ENCODE results near the gene UNC80.
"Not testable (repeated sequence)": the region's sequence is repeated elsewhere in the genome, so short reads cannot be mapped to it uniquely, and the experiment has no call there.

The UNC80 gene, protein sequence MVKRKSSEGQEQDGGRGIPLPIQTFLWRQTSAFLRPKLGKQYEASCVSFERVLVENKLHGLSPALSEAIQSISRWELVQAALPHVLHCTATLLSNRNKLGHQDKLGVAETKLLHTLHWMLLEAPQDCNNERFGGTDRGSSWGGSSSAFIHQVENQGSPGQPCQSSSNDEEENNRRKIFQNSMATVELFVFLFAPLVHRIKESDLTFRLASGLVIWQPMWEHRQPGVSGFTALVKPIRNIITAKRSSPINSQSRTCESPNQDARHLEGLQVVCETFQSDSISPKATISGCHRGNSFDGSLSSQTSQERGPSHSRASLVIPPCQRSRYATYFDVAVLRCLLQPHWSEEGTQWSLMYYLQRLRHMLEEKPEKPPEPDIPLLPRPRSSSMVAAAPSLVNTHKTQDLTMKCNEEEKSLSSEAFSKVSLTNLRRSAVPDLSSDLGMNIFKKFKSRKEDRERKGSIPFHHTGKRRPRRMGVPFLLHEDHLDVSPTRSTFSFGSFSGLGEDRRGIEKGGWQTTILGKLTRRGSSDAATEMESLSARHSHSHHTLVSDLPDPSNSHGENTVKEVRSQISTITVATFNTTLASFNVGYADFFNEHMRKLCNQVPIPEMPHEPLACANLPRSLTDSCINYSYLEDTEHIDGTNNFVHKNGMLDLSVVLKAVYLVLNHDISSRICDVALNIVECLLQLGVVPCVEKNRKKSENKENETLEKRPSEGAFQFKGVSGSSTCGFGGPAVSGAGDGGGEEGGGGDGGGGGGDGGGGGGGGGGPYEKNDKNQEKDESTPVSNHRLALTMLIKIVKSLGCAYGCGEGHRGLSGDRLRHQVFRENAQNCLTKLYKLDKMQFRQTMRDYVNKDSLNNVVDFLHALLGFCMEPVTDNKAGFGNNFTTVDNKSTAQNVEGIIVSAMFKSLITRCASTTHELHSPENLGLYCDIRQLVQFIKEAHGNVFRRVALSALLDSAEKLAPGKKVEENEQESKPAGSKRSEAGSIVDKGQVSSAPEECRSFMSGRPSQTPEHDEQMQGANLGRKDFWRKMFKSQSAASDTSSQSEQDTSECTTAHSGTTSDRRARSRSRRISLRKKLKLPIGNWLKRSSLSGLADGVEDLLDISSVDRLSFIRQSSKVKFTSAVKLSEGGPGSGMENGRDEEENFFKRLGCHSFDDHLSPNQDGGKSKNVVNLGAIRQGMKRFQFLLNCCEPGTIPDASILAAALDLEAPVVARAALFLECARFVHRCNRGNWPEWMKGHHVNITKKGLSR (N-terminal part only)

DNA sequence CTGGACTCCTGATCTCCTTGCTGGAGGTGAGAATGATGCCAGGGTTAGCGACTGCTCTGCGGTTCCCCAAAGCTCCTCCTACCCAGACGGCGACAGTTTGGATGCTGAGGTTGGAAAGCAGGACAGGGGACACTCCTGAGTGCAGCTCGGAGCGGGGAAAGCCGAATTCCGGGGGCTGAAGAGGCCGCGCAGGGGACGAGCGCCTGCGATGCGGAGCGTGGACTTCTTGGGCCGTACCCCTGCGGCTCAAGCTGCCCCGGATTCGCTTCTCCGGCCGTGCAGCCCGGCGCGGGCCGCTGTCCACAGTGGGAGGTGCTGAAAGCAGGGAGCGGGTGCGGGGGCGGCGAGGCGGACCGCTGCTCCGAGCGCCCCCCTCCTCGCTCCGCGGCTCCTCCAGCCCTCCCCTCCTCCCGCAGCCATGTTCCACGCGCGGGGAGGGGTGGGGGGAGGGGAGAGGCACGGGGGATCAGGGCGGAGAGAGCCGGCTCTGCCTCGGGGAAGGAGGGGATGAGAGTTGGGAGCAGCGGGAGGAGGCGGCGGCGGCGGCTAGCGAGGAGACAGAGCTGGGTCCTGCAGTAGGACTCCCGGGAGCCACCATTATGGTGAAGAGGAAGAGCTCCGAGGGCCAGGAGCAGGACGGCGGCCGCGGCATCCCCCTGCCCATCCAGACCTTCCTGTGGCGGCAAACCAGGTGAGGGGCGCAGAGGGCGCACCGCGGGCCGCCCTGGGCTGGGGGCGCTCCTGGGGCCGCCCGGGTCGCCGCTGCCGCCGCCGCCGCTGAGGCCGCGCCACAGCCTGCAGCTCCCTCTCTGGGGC, at the start of gene UNC80:
Gene UNC80 (plus strand): TSS at position 359 of the 816 bp plus-strand sequence. CDS start 241 bp downstream, at position 600.
- peak; percentile 85 for DNase-seq (ENCODE audit: low read depth, low spot score)

DNA sequence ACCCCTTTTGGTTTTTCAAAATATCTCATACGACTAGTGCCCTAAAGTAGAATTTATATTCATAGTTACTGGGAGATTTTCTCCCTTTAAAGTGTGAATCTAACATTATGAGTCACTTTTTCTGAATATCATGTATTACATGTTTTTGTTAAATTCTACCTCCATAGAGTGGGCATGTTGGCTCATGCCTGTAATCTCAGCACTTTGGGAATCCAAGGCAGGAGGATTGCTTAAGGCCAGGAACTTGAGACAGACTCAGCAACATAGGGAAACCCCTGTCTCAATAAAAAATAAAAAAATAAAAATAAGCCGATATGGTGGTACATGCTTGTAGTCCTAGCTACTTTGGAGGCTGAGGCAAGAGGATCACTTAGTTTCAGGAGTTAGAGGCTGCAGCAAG, 45.3 kb upstream of the UNC80 start:
- DNase-seq (ENCODE audit: low read depth, low spot score), result no peak

- DNase-seq (ENCODE audit: low read depth, low spot score), result no peak
Observed at GRCh38 chr2:209727077-209727476, 44.6 kb upstream of the UNC80 start.

DNA sequence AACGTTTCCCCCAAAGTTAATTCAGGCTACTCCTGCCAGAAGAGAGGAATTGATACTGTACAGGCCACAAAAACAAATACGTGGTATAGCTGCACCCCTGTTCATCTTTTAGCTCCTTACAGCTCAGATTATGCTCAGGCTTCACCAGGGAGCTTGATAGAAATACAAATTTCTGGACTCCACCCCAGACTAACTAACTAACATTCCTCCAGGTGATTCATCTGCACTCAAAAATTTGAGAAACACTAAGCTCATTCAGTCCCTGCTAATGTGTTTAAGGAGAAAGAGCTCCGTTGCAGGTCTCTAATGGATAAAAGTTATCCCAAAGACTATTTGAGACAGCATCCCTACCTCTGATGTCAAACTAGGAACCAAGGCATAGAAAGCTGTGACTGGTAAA, 36.8 kb upstream of the UNC80 start:
- no peak for DNase-seq (ENCODE audit: low read depth, low spot score)

DNA sequence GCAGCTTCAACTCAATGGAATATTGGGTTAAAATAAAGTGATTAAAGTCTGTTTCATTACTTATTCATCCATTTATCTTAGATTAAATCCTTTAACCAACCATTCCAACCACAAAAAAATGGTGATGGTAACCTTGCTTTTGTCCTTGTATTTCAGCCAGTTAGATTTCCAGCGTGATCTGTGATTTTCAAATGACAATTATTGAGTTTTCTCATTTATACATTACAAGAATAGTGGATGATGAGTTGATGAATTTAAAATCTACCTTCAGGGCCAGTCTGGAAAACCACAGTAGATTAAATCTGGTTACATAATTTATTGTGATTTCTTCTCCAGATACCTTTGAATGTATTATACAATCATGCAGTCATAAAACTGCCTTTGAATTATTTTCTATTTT, 29.7 kb upstream of the UNC80 start:
- DNase-seq (ENCODE audit: low read depth, low spot score), result no peak

DNA sequence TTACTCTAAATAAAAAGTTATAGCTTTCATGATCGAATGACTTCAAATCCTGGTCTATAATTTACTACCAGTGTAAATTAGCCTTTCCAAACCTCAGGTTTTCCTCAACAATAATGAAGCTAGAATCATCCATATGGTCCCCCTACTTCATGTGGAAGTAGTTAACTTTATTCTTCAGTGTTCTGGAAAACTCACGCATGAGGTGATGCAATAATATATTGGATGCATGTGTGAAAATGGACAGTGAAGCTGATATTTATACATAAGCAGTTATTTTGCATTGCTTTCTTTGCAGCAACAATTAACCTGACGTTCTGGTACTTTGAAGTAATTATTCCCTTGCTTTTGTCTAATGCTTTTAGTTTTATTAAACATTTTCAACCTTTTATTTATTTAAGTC, 18.6 kb upstream of the UNC80 start:
- DNase-seq (ENCODE audit: low read depth, low spot score), result no peak

DNA sequence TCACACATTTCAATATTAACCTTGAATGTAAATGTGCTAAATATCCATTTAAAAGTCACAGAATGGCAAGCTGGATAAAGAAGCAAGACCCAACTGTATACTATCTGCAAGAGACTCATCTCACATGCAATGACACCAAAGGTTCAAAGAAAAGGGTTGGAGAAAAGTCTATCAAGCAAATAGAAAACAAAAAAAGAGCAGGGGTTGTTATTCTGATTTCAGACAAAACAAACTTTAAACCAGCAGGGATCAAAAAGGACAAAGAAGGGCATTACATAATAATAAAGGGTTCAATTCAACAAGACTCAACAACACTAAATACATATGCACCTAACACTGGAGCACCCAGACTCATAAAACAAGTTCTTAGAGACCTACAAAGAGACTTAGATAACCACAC, 14.5 kb upstream of the UNC80 start:
- peak; percentile 5 for DNase-seq (ENCODE audit: low read depth, low spot score)

DNA sequence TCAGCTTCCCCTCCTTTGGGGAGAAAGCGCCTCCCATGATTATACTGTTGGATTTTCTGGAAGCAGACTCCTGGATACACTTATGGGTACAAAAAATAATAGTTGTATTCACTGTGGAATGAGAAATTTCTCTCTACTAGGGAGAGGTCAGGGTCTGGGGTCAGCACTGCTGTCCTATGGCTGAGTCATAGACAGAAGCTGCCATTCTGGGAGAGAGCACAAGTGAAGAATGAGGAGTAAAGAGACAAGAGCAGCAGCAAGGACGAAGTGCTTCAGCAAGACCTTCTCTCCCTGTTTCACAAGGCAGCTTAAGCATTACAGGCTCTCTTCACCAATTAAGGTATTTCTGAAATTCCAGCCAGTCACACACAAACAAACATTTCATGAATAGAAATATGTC, 10.1 kb upstream of the UNC80 start:
- no peak for DNase-seq (ENCODE audit: low read depth, low spot score)

GRCh38 chr2:209762563-209762962, 9.1 kb upstream of the UNC80 start:
- no peak for DNase-seq (ENCODE audit: low read depth, low spot score)

- DNase-seq (ENCODE audit: low read depth, low spot score), result no peak
Observed at GRCh38 chr2:209763106-209763505, 8.5 kb upstream of the UNC80 start.

DNA sequence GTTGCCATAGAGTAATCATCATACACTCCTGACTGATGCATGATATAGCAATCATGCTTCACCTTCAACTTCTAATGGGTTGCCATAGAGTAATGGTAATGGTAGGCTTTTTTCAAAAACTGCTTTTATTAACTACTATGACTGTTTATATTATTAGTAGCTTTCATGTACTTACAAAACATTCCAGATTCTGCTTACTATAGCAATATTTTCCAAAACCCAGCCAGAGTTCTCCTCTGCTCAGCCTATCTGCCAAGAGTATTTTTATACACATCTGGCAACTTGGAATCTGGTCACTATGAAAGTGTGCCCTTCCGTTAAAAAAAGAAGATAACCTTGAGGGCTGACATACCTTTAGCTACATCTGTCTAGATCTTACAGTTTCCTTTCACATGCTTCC, 5.0 kb upstream of the UNC80 start:
- no peak for DNase-seq (ENCODE audit: low read depth, low spot score)

DNA sequence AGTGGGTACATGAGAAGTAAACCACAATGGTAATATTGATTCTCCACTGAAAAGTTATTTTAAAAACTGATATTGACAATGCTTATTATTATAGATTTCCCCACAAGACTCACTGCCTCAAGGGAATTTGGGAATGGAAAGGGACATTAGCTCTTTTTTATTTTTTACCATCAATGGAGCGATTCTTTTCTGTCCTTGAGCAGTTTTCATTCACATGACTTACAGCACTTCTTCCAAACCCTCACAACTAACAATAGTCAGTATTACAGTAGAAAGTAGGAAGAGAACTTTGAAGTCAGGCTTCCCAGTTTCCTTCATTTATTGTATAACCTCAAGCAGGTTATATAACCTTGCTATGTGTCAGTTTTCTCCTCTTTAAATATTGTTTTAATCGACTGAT, 4.3 kb upstream of the UNC80 start:
- DNase-seq (ENCODE audit: low read depth, low spot score), result no peak

GRCh38 chr2:209768557-209768956, 3.1 kb upstream of the UNC80 start:
- no peak for DNase-seq (ENCODE audit: low read depth, low spot score)

DNA sequence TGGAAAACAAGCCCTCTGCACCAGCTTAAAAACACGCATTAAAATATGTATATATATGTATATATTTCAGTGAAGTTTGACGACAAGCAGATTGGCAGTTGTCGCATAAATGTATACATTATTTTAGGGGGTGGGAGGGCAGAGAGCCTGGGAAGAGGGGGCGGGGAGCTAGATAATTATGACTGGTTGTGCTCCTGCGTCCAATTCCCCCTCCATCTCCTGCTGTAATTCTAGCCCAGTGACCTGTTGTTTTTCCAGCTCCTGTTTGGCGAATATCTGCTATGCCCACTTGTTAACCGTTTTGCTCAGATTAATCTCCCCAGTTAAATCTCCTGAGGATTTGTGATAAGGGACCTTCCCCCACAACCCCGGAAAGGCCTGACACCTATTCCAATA, 656 bp downstream of the UNC80 start:
- DNase-seq (ENCODE audit: low read depth, low spot score), result no peak

GRCh38 chr2:209773377-209773776, 1.7 kb downstream of the UNC80 start:
- no peak for DNase-seq (ENCODE audit: low read depth, low spot score)

- DNase-seq (ENCODE audit: low read depth, low spot score), result no peak
Observed at GRCh38 chr2:209787416-209787815, 15.8 kb downstream of the UNC80 start.

DNA sequence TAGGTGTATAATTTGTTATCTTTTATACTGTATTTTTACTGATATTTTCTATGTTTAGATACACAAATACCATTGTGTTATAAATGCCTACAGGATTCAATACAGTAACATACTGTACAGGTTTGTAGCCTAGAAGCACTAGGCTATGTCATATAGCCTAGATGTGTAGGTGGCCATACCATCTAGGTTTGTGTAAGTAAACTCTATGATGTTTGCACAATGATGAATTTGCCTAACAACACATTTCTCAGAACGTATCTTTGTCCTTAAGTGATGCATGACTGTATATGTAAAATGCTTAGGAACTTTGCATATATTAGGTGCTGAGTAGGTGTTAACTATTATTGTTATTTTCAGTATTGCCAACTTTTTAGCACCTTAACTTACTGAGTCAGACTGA, 17.3 kb downstream of the UNC80 start:
- DNase-seq (ENCODE audit: low read depth, low spot score), result no peak

DNA sequence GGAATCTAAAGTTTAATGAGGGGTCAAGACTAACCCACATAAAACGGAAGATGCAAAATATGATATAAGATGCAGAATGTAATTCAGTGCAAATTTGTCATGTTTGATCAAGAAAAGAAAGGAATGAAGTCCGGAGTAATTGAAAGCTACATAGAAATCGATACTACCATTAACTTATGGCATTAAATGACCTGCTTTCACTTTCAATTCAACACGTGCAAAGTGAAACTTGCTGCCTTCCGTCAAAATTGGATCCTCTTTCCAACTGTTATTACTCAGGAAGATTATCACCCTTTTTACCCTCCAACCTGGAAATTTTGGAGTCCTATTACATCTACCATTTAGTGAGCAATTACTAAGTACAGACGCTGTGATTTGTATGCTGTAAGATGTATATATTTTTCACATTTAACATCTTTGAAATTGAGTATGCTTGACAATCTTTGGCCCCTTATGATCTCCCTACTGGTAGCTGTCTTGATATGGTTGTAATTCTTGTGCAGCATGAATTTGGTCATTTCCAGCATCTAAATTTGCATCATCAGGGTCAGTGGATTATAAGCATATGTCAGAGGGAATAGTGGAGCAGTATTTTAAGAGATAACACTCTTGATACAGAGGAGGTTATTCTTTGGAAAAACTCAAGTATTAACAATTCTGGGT, 18.6 kb downstream of the UNC80 start:
- no peak for DNase-seq (ENCODE audit: low read depth, low spot score)

- DNase-seq (ENCODE audit: low read depth, low spot score), result no peak
Observed at GRCh38 chr2:209791151-209791550, 19.5 kb downstream of the UNC80 start.

DNA sequence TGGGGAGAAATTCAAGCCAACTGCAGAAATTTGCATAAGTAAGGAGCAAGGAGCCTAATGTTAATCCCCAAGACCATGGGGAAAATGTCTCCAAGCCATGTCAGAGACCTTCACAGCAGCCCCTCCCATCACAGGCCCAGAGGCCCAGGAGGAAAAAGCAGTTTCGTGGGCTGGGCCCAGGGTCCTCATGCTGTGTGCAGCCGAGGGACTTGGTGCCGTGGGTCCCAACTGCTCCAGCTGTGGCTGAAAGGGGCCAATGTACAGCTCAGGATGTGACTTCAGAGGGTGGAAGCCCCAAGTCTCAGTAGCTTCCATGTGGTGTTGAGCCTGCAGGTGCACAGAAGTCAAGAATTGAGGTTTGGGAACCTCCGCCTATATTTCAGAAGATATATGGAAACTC, 23.8 kb downstream of the UNC80 start:
- DNase-seq (ENCODE audit: low read depth, low spot score), result not testable (repeated sequence)

- DNase-seq (ENCODE audit: low read depth, low spot score), result no peak
Observed at GRCh38 chr2:209805351-209805750, 33.7 kb downstream of the UNC80 start.
